Hepatocyte (in vitro differentiated cells): ENCODE results near the gene RCOR3. TPM values are rescaled to one million over a fixed set of nuclear protein-coding genes. Genes with fewer than 3 reads are reported as not detected.

ENCODE experiments used
- DNase-seq: peaks from one replicate; pipeline ENCODE4 v3.0.0-alpha.2; 2016; ENCODE audit warnings: low spot score
- H2AFZ ChIP-seq: fragments of 200-600 bp; sonication (generic); 2 replicates; pipeline ENCODE4 v1.6.0; 2016; ENCODE audit warnings: antibody characterized with exemption, mild to moderate bottlenecking
- H3K27ac ChIP-seq: fragments of 200-600 bp; sonication (generic); 2 replicates; pipeline ENCODE4 v1.5.1; 2016; ENCODE audit warnings: mild to moderate bottlenecking
- H3K27me3 ChIP-seq: fragments of 200-600 bp; sonication (generic); 2 replicates; pipeline ENCODE4 v1.6.1; 2016
- H3K36me3 ChIP-seq: fragments of 200-600 bp; sonication (generic); replicated peaks from 2 replicates; pipeline ENCODE4 v1.5.1; 2016; ENCODE audit warnings: low read depth; ENCODE audit not compliant: insufficient read depth
- H3K4me1 ChIP-seq: fragments of 200-600 bp; sonication (generic); 2 replicates; pipeline ENCODE4 v1.5.1; 2016; ENCODE audit warnings: mild to moderate bottlenecking, moderate library complexity; ENCODE audit not compliant: insufficient read depth
- H3K4me2 ChIP-seq: fragments of 200-600 bp; sonication (generic); 2 replicates; pipeline ENCODE4 v1.6.0; 2016
- H3K4me3 ChIP-seq: fragments of 200-600 bp; sonication (generic); 2 replicates; pipeline ENCODE4 v1.5.1; 2016; ENCODE audit warnings: mild to moderate bottlenecking
- H3K79me2 ChIP-seq: fragments of 200-600 bp; sonication (generic); 2 replicates; pipeline ENCODE4 v1.6.0; 2017; ENCODE audit warnings: mild to moderate bottlenecking
- H3K9me2 ChIP-seq: fragments of 200-600 bp; sonication (generic); replicated peaks from 2 replicates; pipeline ENCODE4 v1.6.0; 2017; ENCODE audit warnings: mild to moderate bottlenecking; ENCODE audit not compliant: insufficient read depth
- H3K9me3 ChIP-seq: fragments of 200-600 bp; sonication (generic); 2 replicates; pipeline ENCODE4 v1.5.1; 2016; ENCODE audit warnings: low read depth, mild to moderate bottlenecking
- H4K20me1 ChIP-seq: fragments of 200-600 bp; sonication (generic); 2 replicates; pipeline ENCODE4 v1.6.0; 2016; ENCODE audit warnings: mild to moderate bottlenecking; ENCODE audit not compliant: insufficient read depth, poor library complexity, severe bottlenecking
- CTCF ChIP-seq: fragments of 200-600 bp; sonication (generic); IDR thresholded peaks from 2 replicates; pipeline ENCODE4 v1.5.1; 2016; ENCODE audit warnings: antibody characterized with exemption, mild to moderate bottlenecking; ENCODE audit not compliant: poor library complexity
- EZH2 ChIP-seq: fragments of 200-600 bp; sonication (generic); IDR thresholded peaks from 2 replicates; pipeline ENCODE4 v1.6.1; 2016; ENCODE audit warnings: antibody characterized with exemption, mild to moderate bottlenecking, borderline replicate concordance
- EZH2phosphoT487 ChIP-seq: fragments of 200-600 bp; sonication (generic); IDR thresholded peaks from one replicate; pipeline ENCODE4 v1.6.1; 2018; ENCODE audit warnings: antibody characterized with exemption, mild to moderate bottlenecking, low read depth, moderate library complexity; ENCODE audit not compliant: unreplicated experiment, severe bottlenecking
- WGBS: methylation state at CpG from one replicate; pipeline ENCODE4 v1.1.6; 2016; ENCODE audit warnings: low lambda C conversion rate; ENCODE audit errors: missing lambda C conversion rate; 5-methylcytosine and 5-hydroxymethylcytosine counted together
- polyA plus RNA-seq: library from polyadenylated mRNA; unstranded; fragments of >200 nt; fragmentation: Nextera tagmentation; extraction: Ambion mirVana; gene quantifications from 2 replicates; pipeline ENCODE4 v1.2.1, GENCODE V29; 2016
- total RNA-seq: library from RNA; depleted of rRNA; stranded (reverse); fragments of >200 nt; gene quantifications from 2 replicates; pipeline ENCODE4 v1.2.3, GENCODE V29; 2014

RCOR3 gene
- total and polyA plus RNA-seq, 2 experiments from 2014 or later, result 25.0 to 39.6 TPM

DNA sequence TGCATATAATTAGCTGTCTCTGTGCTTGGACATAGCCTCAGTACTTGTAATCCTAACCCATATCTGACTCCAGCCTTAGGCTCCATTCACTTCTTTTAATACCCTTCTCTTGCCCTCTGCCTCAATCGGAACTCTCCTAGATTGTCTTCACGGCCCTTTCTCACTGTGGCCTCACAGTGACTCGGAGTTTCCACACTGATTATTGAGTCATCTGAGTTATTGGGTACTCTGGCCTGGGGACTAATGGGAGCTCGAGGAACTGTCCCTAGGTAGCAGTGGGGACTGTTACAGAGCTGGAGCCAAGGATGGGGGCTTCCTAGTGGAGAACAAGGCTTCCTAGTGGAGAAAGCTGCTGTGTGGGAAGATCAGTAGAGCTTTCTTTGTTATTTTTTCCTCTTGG, 84.4 kb downstream of the RCOR3 start:
- WGBS, result 74% methylated on average over 4 of the region's 4 CpGs
- Histone ChIP-seq H3K27ac (peak overlapping the region; percentile 84), H3K79me2 (peaks cover 4% of the 10 kb centered on the region), H3K4me2 (no peak overlapping the region), H3K4me1 (no peaks in the 10 kb centered on the region), H3K27me3 (no peaks in the 10 kb centered on the region), H3K36me3 (no peaks in the 10 kb centered on the region), H4K20me1 (no peaks in the 10 kb centered on the region), H3K9me2 (no peaks in the 10 kb centered on the region), H3K9me3 (no peaks in the 10 kb centered on the region), H3K4me3 (no peak overlapping the region), H2AFZ (no peak overlapping the region)
- TF ChIP-seq EZH2phosphoT487 (no peak), EZH2 (no peak), CTCF (no peak)
- DNase-seq, result peak; percentile 26

DNA sequence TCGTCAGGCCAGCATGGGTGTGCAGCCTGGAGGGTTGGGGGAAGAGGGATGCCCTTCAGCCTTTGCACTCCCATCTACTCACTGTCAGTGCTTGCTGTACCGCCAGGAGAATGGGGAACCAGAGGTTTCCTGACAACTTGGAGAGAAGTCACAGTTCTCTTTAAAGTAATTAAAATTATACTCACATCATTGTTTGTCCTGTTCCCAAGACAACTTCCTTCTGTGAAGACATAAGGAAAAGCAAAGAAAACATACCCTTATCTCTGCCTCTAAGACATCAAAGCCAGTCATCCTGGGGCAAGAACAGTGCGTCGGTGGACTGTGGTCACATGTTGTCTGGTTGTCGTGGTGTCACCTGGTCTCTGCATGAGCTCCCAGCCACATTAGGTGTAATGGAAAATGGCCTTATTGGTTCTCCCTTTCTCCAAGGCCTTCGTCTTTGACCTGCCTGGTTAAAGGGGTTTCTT, 85.0 kb downstream of the RCOR3 start:
- Histone ChIP-seq H3K36me3 (no peaks in the 10 kb centered on the region), H3K27ac (peak overlapping the region; percentile 88), H3K9me3 (no peaks in the 10 kb centered on the region), H3K9me2 (no peaks in the 10 kb centered on the region), H3K4me3 (no peak overlapping the region), H3K79me2 (peaks cover 4% of the 10 kb centered on the region), H2AFZ (no peak overlapping the region), H3K4me1 (no peaks in the 10 kb centered on the region), H4K20me1 (no peaks in the 10 kb centered on the region), H3K27me3 (no peaks in the 10 kb centered on the region), H3K4me2 (no peak overlapping the region)
- DNase-seq, result peak; percentile 68
- TF ChIP-seq CTCF (no peak), EZH2 (no peak), EZH2phosphoT487 (no peak)
- 63% methylated on average over 6 of the region's 6 CpGs for WGBS

GRCh38 chr1:211345719-211346118, 86.6 kb downstream of the RCOR3 start:
- no peak overlapping the region for H3K4me3 ChIP-seq
- TF ChIP-seq CTCF (no peak), EZH2 (no peak), EZH2phosphoT487 (no peak)
- no peaks in the 10 kb centered on the region for H3K9me2 ChIP-seq
- H3K27ac ChIP-seq, result no peak overlapping the region
- no peaks in the 10 kb centered on the region for H3K9me3 ChIP-seq
- H3K4me1 ChIP-seq, result no peaks in the 10 kb centered on the region
- H3K4me2 ChIP-seq, result no peak overlapping the region
- 48% methylated on average over 2 of the region's 2 CpGs for WGBS
- H3K79me2 ChIP-seq, result no peaks in the 10 kb centered on the region
- H3K27me3 ChIP-seq, result no peaks in the 10 kb centered on the region
- H3K36me3 ChIP-seq, result no peaks in the 10 kb centered on the region
- H4K20me1 ChIP-seq, result no peaks in the 10 kb centered on the region
- DNase-seq, result no peak
- H2AFZ ChIP-seq, result no peak overlapping the region
